Gastrocnemius medialis (tissue), 4 donors: ENCODE measurements around the gene ICE1. TPM values are rescaled to one million over a fixed set of nuclear protein-coding genes. Genes with fewer than 3 reads are reported as not detected.

Experiments used
- ATAC-seq, 2 donors: fragments of 150-250 bp; one replicate each; pipeline ENCODE4 v1.9.1; 2016
- DNase-seq, 2 donors: peaks; one replicate each; pipeline ENCODE4 v3.0.0-alpha.2; 2019
- H3K27ac ChIP-seq, 4 donors: fragments of 200-600 bp; sonication (generic); 1 replicate in 1 of 4; 2 replicates in 3 of 4; pipeline ENCODE4 v1.5.1; 2016 to 2018; ENCODE audit warnings: mild to moderate bottlenecking in 2 of 4, moderate library complexity in 1 of 4
- H3K27me3 ChIP-seq, 3 donors: fragments of 200-600 bp; sonication (generic) in 2 of 3; 1 replicate in 1 of 3; 2 replicates in 2 of 3; pipeline versions ENCODE4 v1.5.1 to v1.6.0; 2016 to 2019; ENCODE audit warnings: mild to moderate bottlenecking in 1 of 3, moderate library complexity in 1 of 3
- H3K36me3 ChIP-seq, 2 donors: fragments of 200-600 bp; sonication (generic) in 1 of 2; one replicate each; pipeline ENCODE4 v1.5.1; 2017 to 2018
- H3K4me1 ChIP-seq, 2 donors: fragments of 200-600 bp; sonication (generic) in 1 of 2; one replicate each; pipeline ENCODE4 v1.5.1; 2016 to 2017; ENCODE audit warnings: mild to moderate bottlenecking in 2 of 2
- H3K4me3 ChIP-seq, 4 donors: fragments of 200-600 bp; sonication (generic) in 3 of 4; 1 replicate in 1 of 4; 2 replicates in 3 of 4; pipeline ENCODE4 v1.5.1; 2016 to 2019; ENCODE audit warnings: mild to moderate bottlenecking in 2 of 4
- H3K9me3 ChIP-seq, 3 donors: fragments of 200-600 bp; sonication (generic) in 2 of 3; 1 replicate in 1 of 3; 2 replicates in 2 of 3; pipeline ENCODE4 v1.5.1; 2016 to 2019
- CTCF ChIP-seq, 5 experiments: fragments of 450-650 bp in 3 of 5; fragments of 200-600 bp in 2 of 5; sonication (generic) in 2 of 5; IDR thresholded peaks in 4 of 5; conservative IDR thresholded peaks in 1 of 5; 1 replicate in 4 of 5; 2 replicates in 1 of 5; pipeline ENCODE4 v1.5.1; 2016 to 2019; ENCODE audit warnings: antibody characterized with exemption in 5 of 5, mild to moderate bottlenecking in 3 of 5, moderate library complexity in 3 of 5
- POLR2A ChIP-seq, 2 donors: fragments of 450-650 bp; IDR thresholded peaks; one replicate each; pipeline ENCODE4 v1.6.1; 2017; ENCODE audit warnings: antibody characterized with exemption in 2 of 2, mild to moderate bottlenecking in 2 of 2, moderate library complexity in 2 of 2
- in situ Hi-C, 4 donors: fragments of 200-750 bp; cut with MboI; loops; one replicate each; pipeline versions ENCODE4 v1.15.0 to v1.8.0; 2017; ENCODE audit warnings: low sequenced_read_pairs in 4 of 4
- intact Hi-C: fragments of 100-400 bp; cut with DNase I; formaldehyde crosslinking; loops from one replicate; pipeline ENCODE4 v1.15.1; 2023; ENCODE audit warnings: low total_unique reads
- total RNA-seq, 4 donors: library from RNA; depleted of rRNA; stranded (reverse); fragments of >200 nt; gene quantifications; one replicate each; pipeline versions ENCODE4 v1.1.0 to v1.2.3, GENCODE V29; 2016

The ICE1 gene
- total RNA-seq, 4 donors from 2014 or later: 24.9 to 34.7 (median 32.7) TPM

- Histone ChIP-seq H3K27ac (peak overlapping the region; percentile 89 to 99 (median 94)), H3K9me3 (no peaks in the 10 kb centered on the region), H3K27me3 (no peaks in the 10 kb centered on the region), H3K4me1 (peaks cover 29 to 36% of the 10 kb centered on the region in 2 donors), H3K4me3 (peak overlapping the region; percentile 66 to 99 (median 76)), H3K36me3 (no peaks in the 10 kb centered on the region)
- in situ Hi-C loops: loop anchor here in 3 of 4 donors (25.0 kb wide), 2 partner anchors 534 to 559 kb away; no protein-coding TSS in a partner anchor
- peak in 1 of 2 donors; percentile 1 for ATAC-seq
- no peak for DNase-seq
- TF ChIP-seq POLR2A (IDR thresholded peaks at IDR 0.05) (no peak), CTCF (IDR thresholded peaks at IDR 0.05 in 4 of 5, conservative IDR thresholded peaks at IDR 0.05 in 1 of 5) (no peak)
- intact Hi-C loops: loop anchor here (10.0 kb wide), 1 partner anchor 1293 kb away; the partner anchor contains the start of gene TENT4A
These were observed 1.1 kb upstream of the ICE1 start for GRCh38 chr5:5421149-5421960.

- H3K9me3 ChIP-seq: no peaks in the 10 kb centered on the region
- H3K36me3 ChIP-seq: no peaks in the 10 kb centered on the region
- intact Hi-C loops (loop anchor here (1.0 to 10.0 kb wide), 4 partner anchors 58 to 1292 kb away; partner anchors contain the start of genes NSUN2, SRD5A1 and TENT4A), in situ Hi-C loops (loop anchor here in 3 of 4 donors (25.0 kb wide), 2 partner anchors 536 to 561 kb away; no protein-coding TSS in a partner anchor)
- TF ChIP-seq CTCF (IDR thresholded peaks at IDR 0.05 in 4 of 5, conservative IDR thresholded peaks at IDR 0.05 in 1 of 5): no peak
- no peak for TF ChIP-seq POLR2A (IDR thresholded peaks at IDR 0.05)
- H3K4me1 ChIP-seq: peaks cover 38 to 52% of the 10 kb centered on the region in 2 donors
- H3K4me3 ChIP-seq: peak overlapping the region; percentile 66 to 99 (median 84)
- no peaks in the 10 kb centered on the region for H3K27me3 ChIP-seq
- peak overlapping the region; percentile 89 to 99 (median 94) for H3K27ac ChIP-seq
- peak; percentile 13 to 23 for ATAC-seq
- DNase-seq: no peak
These were observed 490 bp downstream of the ICE1 start for GRCh38 chr5:5422819-5423515.

DNA sequence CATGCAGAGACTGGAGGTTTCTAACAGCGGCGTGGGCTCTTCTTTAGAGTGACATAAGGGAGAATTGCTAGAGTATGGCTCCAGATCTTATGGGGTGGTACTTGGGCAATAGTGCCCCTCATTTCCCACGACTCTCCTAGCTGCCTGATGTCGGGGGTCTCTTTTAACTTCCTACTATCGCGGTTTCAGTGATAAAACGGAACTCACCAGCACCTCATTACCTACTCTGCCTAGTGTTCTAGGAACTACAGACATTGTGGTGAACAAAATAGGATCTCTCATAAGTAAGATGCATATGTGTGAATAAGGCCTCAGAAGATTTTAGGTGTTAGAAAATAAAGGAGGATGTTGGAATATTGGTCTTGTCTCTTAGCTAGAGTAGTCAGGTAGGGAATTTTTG lies 1.1 kb downstream of the ICE1 start:
- ATAC-seq: no peak
- no peaks in the 10 kb centered on the region for H3K9me3 ChIP-seq
- H3K27ac ChIP-seq: peak overlapping the region; percentile 89 to 99 (median 94)
- in situ Hi-C loops: loop anchor here in 3 of 4 donors (25.0 kb wide), 2 partner anchors 536 to 561 kb away; no protein-coding TSS in a partner anchor
- H3K4me1 ChIP-seq: peaks cover 38 to 53% of the 10 kb centered on the region in 2 donors
- intact Hi-C loops: loop anchor here (2.0 to 10.0 kb wide), 3 partner anchors 57 to 1291 kb away; partner anchors contain the start of gene TENT4A
- DNase-seq: no peak
- TF ChIP-seq POLR2A (IDR thresholded peaks at IDR 0.05): no peak
- no peak for TF ChIP-seq CTCF (IDR thresholded peaks at IDR 0.05 in 4 of 5, conservative IDR thresholded peaks at IDR 0.05 in 1 of 5)
- no peaks in the 10 kb centered on the region for H3K36me3 ChIP-seq
- H3K4me3 ChIP-seq: peak overlapping the region; percentile 66 to 99 (median 84)
- no peaks in the 10 kb centered on the region for H3K27me3 ChIP-seq

GRCh38 chr5:5424736-5425135 lies 2.3 kb downstream of the ICE1 start:
- DNase-seq (no peak), ATAC-seq (no peak)
- Histone ChIP-seq H3K27me3 (no peaks in the 10 kb centered on the region), H3K9me3 (no peaks in the 10 kb centered on the region), H3K4me1 (peaks cover 48 to 60% of the 10 kb centered on the region in 2 donors), H3K36me3 (no peaks in the 10 kb centered on the region), H3K27ac (no peak overlapping the region), H3K4me3 (no peak overlapping the region)
- intact Hi-C loops (loop anchor here (10.0 kb wide), 1 partner anchor 1290 kb away; the partner anchor contains the start of gene TENT4A), in situ Hi-C loops (loop anchor here in 3 of 4 donors (25.0 kb wide), 2 partner anchors 537 to 562 kb away; no protein-coding TSS in a partner anchor)
- TF ChIP-seq POLR2A (IDR thresholded peaks at IDR 0.05) (no peak), CTCF (IDR thresholded peaks at IDR 0.05 in 4 of 5, conservative IDR thresholded peaks at IDR 0.05 in 1 of 5) (no peak)
